Neutrophil (primary cell): ENCODE results near the gene ME3.

Experiments
- H3K27ac ChIP-seq: fragments of 200-600 bp; sonication (generic); 2 replicates; pipeline ENCODE4 v1.5.1; 2016; ENCODE audit warnings: mild to moderate bottlenecking, moderate library complexity
- H3K27me3 ChIP-seq: fragments of 200-600 bp; sonication (generic); 2 replicates; pipeline ENCODE4 v1.6.0; 2016; ENCODE audit warnings: mild to moderate bottlenecking
- H3K36me3 ChIP-seq: fragments of 200-600 bp; sonication (generic); 2 replicates; pipeline ENCODE4 v1.5.1; 2017
- H3K4me1 ChIP-seq, 2 experiments: fragments of 200-600 bp in 1 of 2; sonication (generic) in 1 of 2; 1 replicate in 1 of 2; 2 replicates in 1 of 2; pipeline versions ENCODE4 v1.5.1 to v1.6.1; 2013 to 2016; ENCODE audit warnings: low read depth in 1 of 2, low read length in 1 of 2, mild to moderate bottlenecking in 1 of 2, moderate library complexity in 1 of 2; ENCODE audit not compliant: control insufficient read depth in 1 of 2, insufficient read depth in 1 of 2
- H3K4me3 ChIP-seq, 2 experiments: fragments of 200-600 bp in 1 of 2; sonication (generic) in 1 of 2; 1 replicate in 1 of 2; 2 replicates in 1 of 2; pipeline ENCODE4 v1.5.1; 2013 to 2016; ENCODE audit warnings: low read depth in 1 of 2, low read length in 1 of 2, mild to moderate bottlenecking in 1 of 2, moderate library complexity in 1 of 2
- H3K9me3 ChIP-seq: fragments of 200-600 bp; sonication (generic); 2 replicates; pipeline ENCODE4 v1.5.1; 2016
- CTCF ChIP-seq: fragments of 200-600 bp; sonication (generic); IDR thresholded peaks from 2 replicates; pipeline ENCODE4 v1.5.1; 2016; ENCODE audit warnings: antibody characterized with exemption

ME3 gene

DNA sequence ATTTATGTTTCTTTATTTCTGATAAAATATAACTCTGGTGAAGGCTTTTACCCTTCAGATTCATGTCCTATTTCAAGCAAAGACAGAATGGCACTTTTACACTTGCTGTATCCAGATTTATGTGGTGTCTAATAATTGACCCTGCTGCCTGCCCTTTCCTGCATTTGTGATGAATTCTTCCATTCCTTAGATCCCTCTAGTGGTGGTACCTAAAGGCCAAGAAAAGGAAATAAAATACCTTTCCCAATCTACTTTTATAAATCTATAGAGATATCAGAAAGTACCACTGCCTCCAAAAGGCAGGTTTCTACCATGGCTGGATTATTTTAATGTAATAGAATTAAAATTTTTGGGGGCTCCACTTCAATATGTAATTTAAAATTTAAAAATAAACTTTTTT, 263.6 kb downstream of the ME3 start:
- no peaks in the 10 kb centered on the region for H3K9me3 ChIP-seq
- H3K36me3 ChIP-seq = no peaks in the 10 kb centered on the region
- no peaks in the 10 kb centered on the region for H3K27me3 ChIP-seq
- no peaks in the 10 kb centered on the region for H3K4me1 ChIP-seq
- H3K4me3 ChIP-seq = no peak overlapping the region
- H3K27ac ChIP-seq = no peak overlapping the region
- TF ChIP-seq CTCF = no peak

- Histone ChIP-seq H3K36me3 (no peaks in the 10 kb centered on the region), H3K27ac (no peak overlapping the region), H3K4me1 (no peaks in the 10 kb centered on the region), H3K27me3 (no peaks in the 10 kb centered on the region), H3K9me3 (no peaks in the 10 kb centered on the region), H3K4me3 (no peak overlapping the region)
- no peak for TF ChIP-seq CTCF
Measured at GRCh38 chr11:86403458-86403857, 269.0 kb downstream of the ME3 start.

DNA sequence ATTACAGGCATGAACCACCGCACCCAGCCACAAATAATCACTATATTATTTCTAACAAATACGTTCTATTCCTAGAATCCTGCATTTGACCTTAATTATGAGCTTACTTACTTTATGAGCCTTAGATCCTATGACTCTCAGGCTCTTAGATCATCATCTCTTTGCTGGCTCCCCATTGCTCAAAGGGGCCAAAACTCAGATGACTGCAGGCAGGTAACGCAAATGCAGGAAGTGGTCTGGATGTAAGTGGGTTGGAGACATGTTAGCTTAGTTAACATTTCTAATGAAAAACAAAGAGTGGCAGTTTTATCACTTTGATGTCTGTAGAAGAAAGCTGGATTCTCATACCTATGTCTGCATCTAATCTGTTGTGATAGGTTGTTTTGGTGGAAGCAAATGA, 274.3 kb downstream of the ME3 start:
- Histone ChIP-seq H3K27ac (no peak overlapping the region), H3K9me3 (no peaks in the 10 kb centered on the region), H3K4me1 (no peaks in the 10 kb centered on the region), H3K36me3 (no peaks in the 10 kb centered on the region), H3K27me3 (no peaks in the 10 kb centered on the region), H3K4me3 (no peak overlapping the region)
- no peak for TF ChIP-seq CTCF

- H3K9me3 ChIP-seq = no peaks in the 10 kb centered on the region
- H3K27ac ChIP-seq = no peak overlapping the region
- TF ChIP-seq CTCF = no peak
- no peaks in the 10 kb centered on the region for H3K36me3 ChIP-seq
- H3K4me3 ChIP-seq = no peak overlapping the region
- H3K27me3 ChIP-seq = no peaks in the 10 kb centered on the region
- no peaks in the 10 kb centered on the region for H3K4me1 ChIP-seq
Measured at GRCh38 chr11:86397351-86397750, 275.1 kb downstream of the ME3 start.

GRCh38 chr11:86396396-86396795, 276.0 kb downstream of the ME3 start:
- Histone ChIP-seq H3K4me1 (no peaks in the 10 kb centered on the region), H3K36me3 (no peaks in the 10 kb centered on the region), H3K27ac (no peak overlapping the region), H3K27me3 (no peaks in the 10 kb centered on the region), H3K4me3 (no peak overlapping the region), H3K9me3 (no peaks in the 10 kb centered on the region)
- no peak for TF ChIP-seq CTCF

- Histone ChIP-seq H3K27me3 (no peaks in the 10 kb centered on the region), H3K36me3 (no peaks in the 10 kb centered on the region), H3K4me3 (no peak overlapping the region), H3K9me3 (no peaks in the 10 kb centered on the region), H3K4me1 (no peaks in the 10 kb centered on the region), H3K27ac (no peak overlapping the region)
- no peak for TF ChIP-seq CTCF
Measured at GRCh38 chr11:86395061-86395551, 277.3 kb downstream of the ME3 start.
